Measurements from ENCODE around the gene EPB41L2. TPM values are rescaled to one million over a fixed set of nuclear protein-coding genes. Genes with fewer than 3 reads are reported as not detected.

The EPB41L2 gene
- total RNA-seq, 2 donors from 2014 or later = 160 to 189 TPM

GRCh38 chr6:130928158-130928912, 134.7 kb downstream of the EPB41L2 start:
- no peak for DNase-seq
- H3K27me3 ChIP-seq (ENCODE audit: control insufficient read depth, insufficient read depth, low read length, poor library complexity, severe bottlenecking) = no peaks in the 10 kb centered on the region
- no peaks in the 10 kb centered on the region for H3K9me3 ChIP-seq (ENCODE audit: control insufficient read depth, low read length)
- Mint-ChIP-seq H3K27me3 (ENCODE audit: insufficient read depth) (no peaks in the 10 kb centered on the region), H3K27ac (no peak overlapping the region), H3K9me3 (peaks cover 5% of the 10 kb centered on the region), H3K36me3 (ENCODE audit: low read depth) (peaks cover 13% of the 10 kb centered on the region), H3K4me1 (peaks cover 8% of the 10 kb centered on the region), H3K4me3 (no peak overlapping the region)
- 96 to 97% methylated on average over 5 to 6 of the region's 6 CpGs for WGBS, 2 experiments (ENCODE audit: insufficient coverage in 1 of 2, insufficient read length in 1 of 2)
- H3K9ac ChIP-seq (ENCODE audit: extremely low read depth, low read length, poor library complexity, severe bottlenecking) = no peak overlapping the region
- no peak overlapping the region for H3K4me3 ChIP-seq (ENCODE audit: low read length)
- no peaks in the 10 kb centered on the region for H3K4me1 ChIP-seq (ENCODE audit: control insufficient read depth, insufficient read depth, low read length)
- no peaks in the 10 kb centered on the region for H3K36me3 ChIP-seq (ENCODE audit: control insufficient read depth, insufficient read depth, low read length)
- no peak overlapping the region for H3K27ac ChIP-seq (ENCODE audit: low read depth, low read length)
- TF ChIP-seq, protein P1, sequence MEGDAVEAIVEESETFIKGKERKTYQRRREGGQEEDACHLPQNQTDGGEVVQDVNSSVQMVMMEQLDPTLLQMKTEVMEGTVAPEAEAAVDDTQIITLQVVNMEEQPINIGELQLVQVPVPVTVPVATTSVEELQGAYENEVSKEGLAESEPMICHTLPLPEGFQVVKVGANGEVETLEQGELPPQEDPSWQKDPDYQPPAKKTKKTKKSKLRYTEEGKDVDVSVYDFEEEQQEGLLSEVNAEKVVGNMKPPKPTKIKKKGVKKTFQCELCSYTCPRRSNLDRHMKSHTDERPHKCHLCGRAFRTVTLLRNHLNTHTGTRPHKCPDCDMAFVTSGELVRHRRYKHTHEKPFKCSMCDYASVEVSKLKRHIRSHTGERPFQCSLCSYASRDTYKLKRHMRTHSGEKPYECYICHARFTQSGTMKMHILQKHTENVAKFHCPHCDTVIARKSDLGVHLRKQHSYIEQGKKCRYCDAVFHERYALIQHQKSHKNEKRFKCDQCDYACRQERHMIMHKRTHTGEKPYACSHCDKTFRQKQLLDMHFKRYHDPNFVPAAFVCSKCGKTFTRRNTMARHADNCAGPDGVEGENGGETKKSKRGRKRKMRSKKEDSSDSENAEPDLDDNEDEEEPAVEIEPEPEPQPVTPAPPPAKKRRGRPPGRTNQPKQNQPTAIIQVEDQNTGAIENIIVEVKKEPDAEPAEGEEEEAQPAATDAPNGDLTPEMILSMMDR (conservative IDR thresholded peaks at IDR 0.05) = no peak

DNA sequence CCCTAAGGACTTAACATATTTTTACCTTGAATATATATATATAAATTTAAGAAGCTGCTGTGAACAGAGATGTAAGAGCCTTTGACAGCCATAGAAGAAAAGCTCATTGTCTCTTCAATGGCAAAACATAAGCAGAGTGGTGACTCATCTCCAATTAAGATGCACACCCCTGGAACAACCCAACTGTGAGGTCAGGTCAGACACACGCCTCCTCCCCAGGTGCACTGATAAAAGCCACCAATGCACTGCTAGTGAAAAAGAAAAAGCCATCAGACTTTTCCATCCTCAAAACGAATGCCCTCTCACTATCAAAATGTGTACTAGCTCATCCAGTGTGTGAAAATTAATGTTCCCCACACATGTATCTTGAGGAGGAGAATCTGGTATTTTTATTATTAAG, 135.7 kb downstream of the EPB41L2 start:
- TF ChIP-seq, protein P1 (conservative IDR thresholded peaks at IDR 0.05) = no peak
- Histone ChIP-seq H3K27me3 (ENCODE audit: control insufficient read depth, insufficient read depth, low read length, poor library complexity, severe bottlenecking) (no peaks in the 10 kb centered on the region), H3K36me3 (ENCODE audit: control insufficient read depth, insufficient read depth, low read length) (no peaks in the 10 kb centered on the region), H3K9me3 (ENCODE audit: control insufficient read depth, low read length) (no peaks in the 10 kb centered on the region), H3K27ac (ENCODE audit: low read depth, low read length) (no peak overlapping the region), H3K9ac (ENCODE audit: extremely low read depth, low read length, poor library complexity, severe bottlenecking) (no peak overlapping the region), H3K4me1 (ENCODE audit: control insufficient read depth, insufficient read depth, low read length) (no peaks in the 10 kb centered on the region), H3K4me3 (ENCODE audit: low read length) (no peak overlapping the region)
- peaks cover 5% of the 10 kb centered on the region for H3K9me3 Mint-ChIP-seq
- H3K4me1 Mint-ChIP-seq = peaks cover 5% of the 10 kb centered on the region
- DNase-seq = no peak
- no peaks in the 10 kb centered on the region for H3K27me3 Mint-ChIP-seq (ENCODE audit: insufficient read depth)
- no peak overlapping the region for H3K27ac Mint-ChIP-seq
- H3K36me3 Mint-ChIP-seq (ENCODE audit: low read depth) = peaks cover 13% of the 10 kb centered on the region
- no peak overlapping the region for H3K4me3 Mint-ChIP-seq
- 64% methylated on average over 2 of the region's 2 CpGs; no CpG with 5 or more reads in 1 of the 2 experiments for WGBS, 2 experiments (ENCODE audit: insufficient coverage in 1 of 2, insufficient read length in 1 of 2)

GRCh38 chr6:130923350-130923749, 139.7 kb downstream of the EPB41L2 start:
- no peak overlapping the region for H3K27ac Mint-ChIP-seq
- H3K27me3 Mint-ChIP-seq (ENCODE audit: insufficient read depth) = no peaks in the 10 kb centered on the region
- 90 to 91% methylated on average over 1 of the region's 1 CpG for WGBS, 2 experiments (ENCODE audit: insufficient coverage in 1 of 2, insufficient read length in 1 of 2)

More at GRCh38 chr6:130923350-130923749, 139.7 kb downstream of the EPB41L2 start:
- no peak overlapping the region for H3K4me3 ChIP-seq (ENCODE audit: low read length)
- H3K36me3 ChIP-seq (ENCODE audit: control insufficient read depth, insufficient read depth, low read length) = no peaks in the 10 kb centered on the region
- H3K27ac ChIP-seq (ENCODE audit: low read depth, low read length) = no peak overlapping the region
- H3K9me3 Mint-ChIP-seq = no peaks in the 10 kb centered on the region
- no peak overlapping the region for H3K4me3 Mint-ChIP-seq
- H3K4me1 ChIP-seq (ENCODE audit: control insufficient read depth, insufficient read depth, low read length) = no peaks in the 10 kb centered on the region
- no peak for DNase-seq
- TF ChIP-seq, protein P1 (conservative IDR thresholded peaks at IDR 0.05) = no peak
- H3K9ac ChIP-seq (ENCODE audit: extremely low read depth, low read length, poor library complexity, severe bottlenecking) = no peak overlapping the region
- no peaks in the 10 kb centered on the region for H3K27me3 ChIP-seq (ENCODE audit: control insufficient read depth, insufficient read depth, low read length, poor library complexity, severe bottlenecking)
- H3K4me1 Mint-ChIP-seq = peaks cover 5% of the 10 kb centered on the region
- peaks cover 7% of the 10 kb centered on the region for H3K36me3 Mint-ChIP-seq (ENCODE audit: low read depth)
- no peaks in the 10 kb centered on the region for H3K9me3 ChIP-seq (ENCODE audit: control insufficient read depth, low read length)

All from endodermal cell (in vitro differentiated cells).